Stomach (tissue), 9 donors: ENCODE results near the gene SPTLC2. TPM values are rescaled to one million over a fixed set of nuclear protein-coding genes. Genes with fewer than 3 reads are reported as not detected.
"Not testable (repeated sequence)": the region's sequence is repeated elsewhere in the genome, so short reads cannot be mapped to it uniquely, and the experiment has no call there.

Source experiments
- DNase-seq, 2 donors: peaks; one replicate each; pipeline versions ENCODE4 v3.0.0 to v3.0.0-alpha.2; 2013 to 2019
- H3K27ac ChIP-seq, 5 donors: fragments of 200-600 bp in 4 of 5; sonication (generic) in 4 of 5; one replicate each; pipeline ENCODE4 v1.5.1; 2013 to 2019; ENCODE audit warnings: mild to moderate bottlenecking in 1 of 5, moderate library complexity in 1 of 5
- H3K27me3 ChIP-seq, 3 donors: fragments of 200-600 bp; sonication (generic); one replicate each; pipeline ENCODE4 v1.5.1; 2017 to 2019; ENCODE audit warnings: mixed run types in 1 of 3
- H3K36me3 ChIP-seq, 4 donors: fragments of 200-600 bp; sonication (generic); 1 replicate in 3 of 4; 2 replicates in 1 of 4; pipeline ENCODE4 v1.5.1; 2016 to 2019
- H3K4me1 ChIP-seq, 4 donors: fragments of 200-600 bp; sonication (generic); one replicate each; pipeline ENCODE4 v1.5.1; 2016 to 2019
- H3K4me3 ChIP-seq, 4 donors: fragments of 200-600 bp; sonication (generic) in 3 of 4; one replicate each; pipeline ENCODE4 v1.5.1; 2016 to 2019; ENCODE audit warnings: mild to moderate bottlenecking in 1 of 4
- H3K9me3 ChIP-seq, 4 donors: fragments of 200-600 bp; sonication (generic); one replicate each; pipeline ENCODE4 v1.5.1; 2016 to 2019
- EP300 ChIP-seq: sonication (generic); formaldehyde crosslinking; IDR thresholded peaks from one replicate; pipeline ENCODE4 v1.6.1; 2017; ENCODE audit warnings: antibody characterized with exemption
- POLR2A ChIP-seq, 4 donors: fragments of 450-650 bp; IDR thresholded peaks; one replicate each; pipeline ENCODE4 v1.6.1; 2016; ENCODE audit warnings: antibody characterized with exemption in 4 of 4, control low read depth in 2 of 4, mild to moderate bottlenecking in 1 of 4, moderate library complexity in 1 of 4
- POLR2AphosphoS5 ChIP-seq, 3 donors: sonication (generic); formaldehyde crosslinking; IDR thresholded peaks; one replicate each; pipeline ENCODE4 v1.6.1; 2016; ENCODE audit warnings: antibody characterized with exemption in 3 of 3
- WGBS, 5 donors: extraction: QIAGEN DNeasy Blood & Tissue Kit in 3 of 5; methylation state at CpG; one replicate each; pipeline versions ENCODE4 v1.1.5 to v1.1.7; 2013 to 2018; 5-methylcytosine and 5-hydroxymethylcytosine counted together
- intact Hi-C: fragments of 100-400 bp; cut with DNase I; formaldehyde crosslinking; loops from one replicate; pipeline ENCODE4 v1.15.1; 2023; ENCODE audit warnings: low total_unique reads
- polyA plus RNA-seq, 3 donors: library from polyadenylated mRNA; stranded (reverse); fragments of 200-250 nt; gene quantifications; one replicate each; pipeline ENCODE4 v1.2.3, GENCODE V29; 2013
- total RNA-seq, 5 donors: library from RNA; depleted of rRNA; stranded (reverse); fragments of >200 nt; gene quantifications; one replicate each; pipeline versions ENCODE4 v1.1.0 to v1.2.3, GENCODE V29; 2014 to 2016
- TF ChIP-seq, protein P1 (sequence below), 7 experiments: fragments of 450-650 bp in 4 of 7; fragments of 200-600 bp in 3 of 7; sonication (generic) in 3 of 7; IDR thresholded peaks; one replicate each; pipeline ENCODE4 v1.5.1; 2016 to 2019; ENCODE audit warnings: antibody characterized with exemption in 7 of 7, control low read depth in 2 of 7, mild to moderate bottlenecking in 1 of 7
- donor health status: healthy with polysubstance abuse.
- donor health status: Bipolar disorder and iron deficiency.
- donor health status: healthy.

The SPTLC2 gene
- total and polyA plus RNA-seq, 8 donors: 3.4 to 97.5 (median 13.6) TPM

DNA sequence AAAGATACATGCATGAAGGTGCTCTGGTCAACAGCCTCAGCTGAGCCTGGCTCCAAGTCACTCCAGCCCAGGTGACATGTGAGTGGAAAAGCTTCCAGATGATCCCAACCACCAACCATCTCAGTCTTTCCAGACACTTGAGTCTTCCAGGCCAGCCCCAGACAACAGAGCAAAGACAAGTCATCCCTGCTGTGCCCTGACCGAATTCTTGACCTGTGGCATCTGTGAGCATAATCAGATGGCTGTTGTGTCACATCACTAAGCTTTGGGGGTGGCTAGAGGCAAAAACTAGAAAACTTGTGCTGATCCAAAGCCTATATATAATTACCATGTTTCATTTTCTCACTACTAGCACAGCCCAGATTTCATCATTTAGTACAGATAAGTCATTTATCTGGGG, 67.0 kb downstream of the SPTLC2 start:
- TF ChIP-seq POLR2AphosphoS5 (IDR thresholded peaks at IDR 0.05) (no peak), POLR2A (IDR thresholded peaks at IDR 0.05) (no peak), EP300 (no peak)
- TF ChIP-seq, protein P1, sequence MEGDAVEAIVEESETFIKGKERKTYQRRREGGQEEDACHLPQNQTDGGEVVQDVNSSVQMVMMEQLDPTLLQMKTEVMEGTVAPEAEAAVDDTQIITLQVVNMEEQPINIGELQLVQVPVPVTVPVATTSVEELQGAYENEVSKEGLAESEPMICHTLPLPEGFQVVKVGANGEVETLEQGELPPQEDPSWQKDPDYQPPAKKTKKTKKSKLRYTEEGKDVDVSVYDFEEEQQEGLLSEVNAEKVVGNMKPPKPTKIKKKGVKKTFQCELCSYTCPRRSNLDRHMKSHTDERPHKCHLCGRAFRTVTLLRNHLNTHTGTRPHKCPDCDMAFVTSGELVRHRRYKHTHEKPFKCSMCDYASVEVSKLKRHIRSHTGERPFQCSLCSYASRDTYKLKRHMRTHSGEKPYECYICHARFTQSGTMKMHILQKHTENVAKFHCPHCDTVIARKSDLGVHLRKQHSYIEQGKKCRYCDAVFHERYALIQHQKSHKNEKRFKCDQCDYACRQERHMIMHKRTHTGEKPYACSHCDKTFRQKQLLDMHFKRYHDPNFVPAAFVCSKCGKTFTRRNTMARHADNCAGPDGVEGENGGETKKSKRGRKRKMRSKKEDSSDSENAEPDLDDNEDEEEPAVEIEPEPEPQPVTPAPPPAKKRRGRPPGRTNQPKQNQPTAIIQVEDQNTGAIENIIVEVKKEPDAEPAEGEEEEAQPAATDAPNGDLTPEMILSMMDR (IDR thresholded peaks at IDR 0.05): no peak
- Histone ChIP-seq H3K9me3 (no peaks in the 10 kb centered on the region), H3K36me3 (peaks cover 10 to 95% (median 84%) of the 10 kb centered on the region in 4 donors), H3K4me1 (no peaks in the 10 kb centered on the region), H3K27ac (no peak overlapping the region), H3K27me3 (no peaks in the 10 kb centered on the region), H3K4me3 (no peak overlapping the region)
- DNase-seq: no peak
- 86 to 100% (median 91%) methylated on average over 1 of the region's 1 CpG for WGBS, 5 donors
- intact Hi-C loops: loop anchor here (10.0 kb wide), 1 partner anchor 95 kb away; the partner anchor contains the start of genes AHSA1 and VIPAS39

DNA sequence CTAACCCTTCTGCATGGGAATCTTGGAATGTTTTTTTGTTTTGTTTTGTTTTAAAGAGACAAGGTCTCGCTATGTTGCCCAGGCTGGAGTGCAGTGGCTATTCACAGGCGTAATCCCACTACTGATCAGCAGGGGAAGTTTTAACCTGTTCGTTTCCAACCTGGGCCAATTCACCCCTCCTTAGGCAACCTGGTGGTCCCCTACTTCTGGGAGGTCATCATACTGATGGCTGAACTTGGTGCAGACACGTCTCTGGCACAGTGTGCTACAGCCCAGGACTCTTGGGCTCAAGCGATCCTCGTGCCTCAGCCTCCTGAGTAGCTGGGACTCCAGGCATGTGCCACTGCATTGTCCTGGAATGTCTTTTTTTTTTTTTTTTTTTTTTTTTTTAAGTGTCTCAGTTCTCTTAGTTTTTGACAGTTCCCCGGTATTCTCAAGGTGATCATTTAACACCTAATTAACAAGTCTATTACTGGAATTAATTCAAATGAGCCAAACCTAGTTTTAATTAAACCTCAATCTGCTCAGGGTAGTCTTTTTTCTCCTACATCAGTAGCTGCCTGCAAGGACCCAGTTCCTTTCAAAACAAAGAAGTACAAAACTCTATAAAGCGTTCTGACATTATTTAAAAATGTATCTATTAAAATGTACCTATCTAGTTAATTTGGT, 68.8 kb downstream of the SPTLC2 start:
- Histone ChIP-seq H3K36me3 (peaks cover 10 to 88% (median 77%) of the 10 kb centered on the region in 4 donors), H3K4me1 (peaks cover 8 to 18% (median 14%) of the 10 kb centered on the region in 4 donors), H3K9me3 (no peaks in the 10 kb centered on the region), H3K27ac (no peak overlapping the region), H3K27me3 (no peaks in the 10 kb centered on the region), H3K4me3 (no peak overlapping the region)
- 83 to 94% (median 90%) methylated on average over 8 of the region's 8 CpGs for WGBS, 5 donors
- TF ChIP-seq POLR2AphosphoS5 (IDR thresholded peaks at IDR 0.05): no peak
- TF ChIP-seq, protein P1 (IDR thresholded peaks at IDR 0.05): no peak
- no peak for TF ChIP-seq EP300
- TF ChIP-seq POLR2A (IDR thresholded peaks at IDR 0.05): no peak
- intact Hi-C loops: loop anchor here (10.0 kb wide), 1 partner anchor 93 kb away; the partner anchor contains the start of genes AHSA1 and VIPAS39
- no peak for DNase-seq

DNA sequence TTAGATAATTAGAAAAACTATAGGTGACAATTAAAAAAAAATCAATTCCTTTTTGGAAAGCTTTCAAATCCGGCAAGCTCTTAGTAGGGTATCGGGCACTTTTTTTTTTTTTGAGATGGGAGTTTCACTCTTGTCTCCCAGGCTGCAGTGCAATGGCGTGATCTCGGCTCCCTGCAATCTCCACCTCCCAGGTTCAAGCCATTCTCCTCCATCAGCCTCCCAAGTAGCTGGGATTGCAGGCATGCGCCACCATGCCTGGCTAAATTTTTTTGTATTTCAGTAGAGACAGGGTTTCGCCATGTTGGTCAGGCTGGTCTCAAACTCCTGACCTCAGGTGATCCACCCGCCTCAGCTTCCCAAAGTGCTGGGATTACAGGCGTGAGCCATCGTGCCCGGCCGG, 71.3 kb downstream of the SPTLC2 start:
- Histone ChIP-seq H3K36me3 (peaks cover 10 to 72% (median 61%) of the 10 kb centered on the region in 4 donors), H3K4me1 (peaks cover 12 to 32% (median 21%) of the 10 kb centered on the region in 4 donors)
- intact Hi-C loops: loop anchor here (10.0 kb wide), 1 partner anchor 90 kb away; the partner anchor contains the start of genes AHSA1 and VIPAS39
- not testable (repeated sequence) for H3K9me3 ChIP-seq, H3K27me3 ChIP-seq, DNase-seq, H3K27ac ChIP-seq, H3K4me3 ChIP-seq
- WGBS, 5 donors: 94 to 97% (median 96%) methylated on average over 10 to 11 of the region's 11 CpGs

DNA sequence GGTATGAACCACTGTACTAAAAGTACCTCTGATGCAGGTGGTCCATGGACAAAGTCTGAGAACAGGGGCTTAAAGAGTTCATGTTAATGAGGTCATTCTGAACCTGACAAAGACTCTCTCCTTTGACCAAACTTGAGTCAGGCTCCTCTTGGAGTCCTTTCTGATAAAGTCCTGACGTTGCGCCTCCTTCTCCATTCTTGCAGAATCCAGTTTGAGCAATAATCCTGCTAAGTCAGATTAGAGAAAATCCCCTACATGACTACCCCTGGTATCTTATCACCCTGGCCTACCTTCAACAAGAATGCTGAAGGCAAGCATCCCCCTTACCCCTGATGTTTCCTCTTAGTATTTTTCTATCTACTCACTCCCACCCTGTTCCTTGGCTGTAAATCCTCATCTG, 71.9 kb downstream of the SPTLC2 start:
- H3K4me1 ChIP-seq: peaks cover 12 to 32% (median 21%) of the 10 kb centered on the region in 4 donors
- peaks cover 9 to 66% (median 55%) of the 10 kb centered on the region in 4 donors for H3K36me3 ChIP-seq
- no peak overlapping the region for H3K27ac ChIP-seq
- intact Hi-C loops: loop anchor here (10.0 kb wide), 1 partner anchor 90 kb away; the partner anchor contains the start of genes AHSA1 and VIPAS39
- WGBS, 5 donors: 84 to 92% (median 89%) methylated on average over 2 of the region's 2 CpGs
- DNase-seq: no peak
- no peaks in the 10 kb centered on the region for H3K9me3 ChIP-seq
- no peak overlapping the region for H3K4me3 ChIP-seq
- no peaks in the 10 kb centered on the region for H3K27me3 ChIP-seq
- TF ChIP-seq POLR2A (IDR thresholded peaks at IDR 0.05) (no peak), POLR2AphosphoS5 (IDR thresholded peaks at IDR 0.05) (no peak), EP300 (no peak)
- TF ChIP-seq, protein P1 (IDR thresholded peaks at IDR 0.05): no peak
